NCI-H82 (cell line): ENCODE data around the gene RNF217.
"Not testable (repeated sequence)": the region's sequence is repeated elsewhere in the genome, so short reads cannot be mapped to it uniquely, and the experiment has no call there.

Experiments
- DNase-seq: peaks from one replicate; lab custom pipeline; 2025; lab: John Stamatoyannopoulos, UW

RNF217 gene

DNA sequence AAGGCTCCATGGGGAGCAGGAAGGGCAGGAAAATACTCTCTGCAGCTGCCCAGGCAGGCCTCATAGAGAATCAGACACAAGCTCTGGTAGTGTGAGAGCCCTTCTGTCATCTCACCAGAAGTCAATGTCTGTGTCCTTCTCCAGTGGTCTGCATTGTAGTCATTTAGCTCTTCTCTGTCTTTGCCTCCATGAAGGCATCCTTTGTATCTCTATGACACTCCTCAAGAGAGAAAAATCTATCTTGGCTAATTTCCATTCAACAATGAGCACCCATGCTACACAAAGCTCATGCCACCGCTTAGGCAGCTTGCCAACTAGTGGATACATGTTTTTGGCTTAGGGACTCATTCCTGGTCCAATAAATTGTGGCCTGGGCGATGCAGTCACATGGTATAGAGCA, 92.1 kb downstream of the RNF217 start:
- peak; percentile 21 for DNase-seq

GRCh38 chr6:125057392-125058246, 95.4 kb downstream of the RNF217 start:
- peak; percentile 96 for DNase-seq

GRCh38 chr6:125058546-125058945, 96.3 kb downstream of the RNF217 start:
- DNase-seq, result peak; percentile 51

- no peak for DNase-seq
Observed at GRCh38 chr6:125063307-125063706, 101.1 kb downstream of the RNF217 start.

DNA sequence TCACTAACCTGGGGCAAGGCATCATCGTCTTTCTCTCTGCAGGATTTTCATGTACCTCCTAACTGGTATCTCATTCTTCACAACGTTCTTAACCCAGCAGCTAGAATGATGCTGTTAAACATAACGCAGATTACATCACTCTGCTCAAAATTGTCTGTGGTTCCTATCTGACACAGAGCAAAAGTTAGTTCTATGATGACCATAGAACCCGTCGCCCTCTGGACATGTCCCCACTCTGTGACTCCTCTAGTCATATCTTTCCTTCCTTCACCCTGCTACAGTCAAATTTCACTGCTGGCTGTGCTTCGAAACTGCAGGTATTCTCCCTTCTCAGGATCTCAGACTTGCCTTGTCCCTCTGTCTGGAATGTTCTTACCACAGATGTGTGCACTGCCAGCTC, 103.9 kb downstream of the RNF217 start:
- no peak for DNase-seq

GRCh38 chr6:125066964-125067363, 104.7 kb downstream of the RNF217 start:
- no peak for DNase-seq

DNA sequence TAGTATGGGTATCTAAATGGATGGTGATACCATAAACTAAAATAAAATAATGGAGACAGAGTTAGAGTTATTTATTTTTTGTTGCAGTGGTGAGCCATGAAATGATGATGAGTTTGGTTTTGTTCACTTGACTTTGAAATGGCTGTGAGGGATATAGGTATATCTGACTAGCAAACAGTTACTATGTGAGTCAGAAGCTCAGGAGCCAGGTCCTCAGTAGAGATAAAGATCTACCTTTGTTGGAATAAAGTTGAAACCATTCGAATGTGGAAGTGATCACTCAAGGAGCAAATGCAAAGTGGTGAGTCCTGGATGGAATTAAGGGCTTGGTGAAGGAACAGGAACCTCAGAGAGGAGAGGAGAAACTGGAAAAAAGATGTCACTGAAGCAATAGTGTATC, 105.3 kb downstream of the RNF217 start:
- no peak for DNase-seq

DNA sequence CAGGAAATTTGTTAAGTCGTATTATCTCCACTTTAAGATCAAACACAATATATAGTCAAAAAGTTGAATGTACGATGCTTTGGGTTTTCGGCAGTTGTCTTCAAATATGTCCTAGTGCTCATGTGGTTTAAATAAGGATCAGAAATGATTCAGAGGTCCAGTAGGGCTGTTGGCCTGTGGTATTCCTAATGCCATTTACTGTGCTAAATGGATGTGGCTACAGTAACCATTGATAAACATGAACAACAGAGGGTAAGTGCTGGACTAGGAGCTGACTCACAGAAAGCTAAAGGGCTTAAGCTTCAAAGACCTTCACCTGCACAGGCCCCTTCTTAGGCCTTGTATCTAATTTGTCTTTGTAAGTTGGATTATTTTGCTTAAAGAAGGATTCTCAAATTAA, 110.8 kb downstream of the RNF217 start:
- peak; percentile 96 for DNase-seq

GRCh38 chr6:125074120-125074519, 111.9 kb downstream of the RNF217 start:
- DNase-seq, result no peak

GRCh38 chr6:125075073-125075472, 112.8 kb downstream of the RNF217 start:
- not testable (repeated sequence) for DNase-seq

- no peak for DNase-seq
Observed at GRCh38 chr6:125075741-125076481, 113.7 kb downstream of the RNF217 start.

DNA sequence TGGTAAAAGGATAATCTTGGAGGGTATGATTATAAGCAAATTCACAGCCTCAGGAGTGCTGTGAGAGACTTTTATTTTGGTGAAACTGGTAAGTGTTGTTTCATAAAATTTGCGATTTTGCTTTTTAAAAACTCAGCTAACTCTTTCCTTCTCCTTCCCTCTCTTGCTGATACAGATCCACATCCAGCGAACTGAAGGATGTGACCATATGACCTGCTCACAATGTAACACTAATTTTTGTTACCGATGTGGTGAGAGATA, 114.2 kb downstream of the RNF217 start:
- no peak for DNase-seq

DNA sequence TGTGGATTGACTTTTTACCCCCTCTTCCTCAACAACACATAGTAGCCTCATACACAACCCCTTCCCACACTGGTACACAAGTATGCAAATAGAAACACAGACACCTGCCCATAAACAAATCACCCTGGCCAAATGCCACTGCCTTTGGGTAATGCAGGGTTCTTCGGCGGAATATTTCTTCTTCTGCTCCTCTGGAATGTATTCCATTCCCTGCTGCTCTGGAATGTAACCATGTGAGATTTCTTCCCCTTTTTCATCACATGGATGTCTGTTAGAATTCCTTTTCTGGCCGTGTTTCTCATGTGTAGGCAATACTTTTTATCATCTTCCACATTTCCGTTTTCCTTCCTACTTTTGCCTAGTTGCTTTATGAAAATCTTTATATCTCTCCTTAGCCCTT, 115.2 kb downstream of the RNF217 start:
- no peak for DNase-seq

GRCh38 chr6:125078602-125079321, 116.5 kb downstream of the RNF217 start:
- DNase-seq, result peak; percentile 96

DNA sequence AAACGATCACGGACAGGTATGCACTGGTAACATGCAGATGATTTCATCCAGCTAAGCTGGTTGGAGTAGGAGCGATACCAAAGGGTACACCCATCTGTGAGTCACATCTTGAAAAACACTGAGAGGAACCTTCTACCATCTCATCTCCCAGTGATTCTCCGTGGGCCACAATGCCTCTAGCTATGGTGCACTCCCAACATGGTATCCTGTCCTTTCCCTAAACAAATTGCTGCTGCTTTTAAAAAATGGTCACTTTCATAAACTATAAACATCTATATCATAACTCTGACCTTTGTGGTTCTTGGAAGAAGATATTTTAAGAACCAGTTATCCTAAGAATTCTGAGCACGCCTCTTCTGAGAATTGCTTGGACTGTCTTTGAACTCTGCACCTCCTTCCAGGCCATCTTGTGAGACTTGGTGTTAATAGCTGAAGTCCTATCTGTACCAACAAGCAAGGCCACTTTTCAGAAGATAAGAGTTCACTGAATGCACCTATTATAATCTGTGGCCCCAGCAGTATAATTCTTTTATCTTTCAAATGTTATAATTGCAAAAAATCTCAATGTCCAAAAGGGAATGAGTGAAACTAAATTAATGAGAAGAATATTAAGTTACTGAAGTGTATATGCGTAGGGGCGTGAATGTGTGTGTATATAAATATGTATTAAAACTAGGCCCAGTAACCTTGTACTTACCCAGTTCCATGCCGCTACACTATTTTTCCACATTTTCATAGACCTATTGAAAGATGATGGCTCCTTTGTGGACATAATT, 120.9 kb downstream of the RNF217 start:
- DNase-seq, result no peak

GRCh38 chr6:125083684-125083990, 121.4 kb downstream of the RNF217 start:
- no peak for DNase-seq

DNA sequence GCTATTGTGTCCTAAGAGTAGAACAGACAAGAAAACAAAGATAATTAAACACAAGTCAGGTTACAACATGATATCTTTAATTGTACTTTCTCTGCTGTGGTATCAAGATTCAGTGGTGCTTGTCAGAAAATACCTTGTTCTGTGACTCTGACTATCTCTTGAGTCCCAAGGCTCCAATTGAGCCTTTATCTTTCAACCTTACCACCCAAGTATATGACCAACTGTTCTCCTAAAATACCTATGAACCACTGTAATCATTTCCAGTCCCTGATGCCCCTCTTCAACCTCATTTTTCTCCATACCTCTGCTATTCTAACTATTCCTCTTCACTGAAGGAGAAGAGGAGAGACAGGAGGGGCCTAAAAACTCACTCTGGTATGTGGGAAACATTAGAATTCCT, 124.5 kb downstream of the RNF217 start:
- DNase-seq, result no peak

GRCh38 chr6:125088963-125089362, 126.7 kb downstream of the RNF217 start:
- no peak for DNase-seq

DNA sequence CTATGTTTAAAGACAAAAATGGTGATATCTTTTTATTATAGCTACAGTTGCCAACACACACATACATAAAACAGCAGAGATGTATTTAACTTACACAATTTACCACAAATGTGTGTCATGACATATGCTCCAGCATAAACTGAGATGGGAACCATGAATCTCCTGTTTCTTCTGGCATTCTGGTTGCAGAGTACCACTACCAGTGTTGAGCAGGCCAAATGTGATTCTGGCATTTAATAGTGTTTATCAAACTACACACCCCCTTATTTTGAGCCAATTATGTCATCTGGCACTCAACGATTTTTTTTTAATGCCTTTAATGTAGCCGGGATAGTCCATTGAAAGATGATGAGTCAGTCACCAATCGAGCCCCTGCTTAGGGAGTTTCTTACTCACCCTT, 132.3 kb downstream of the RNF217 start:
- DNase-seq, result peak; percentile 57

GRCh38 chr6:125095580-125096301, 133.5 kb downstream of the RNF217 start:
- DNase-seq, result peak; percentile 55

DNA sequence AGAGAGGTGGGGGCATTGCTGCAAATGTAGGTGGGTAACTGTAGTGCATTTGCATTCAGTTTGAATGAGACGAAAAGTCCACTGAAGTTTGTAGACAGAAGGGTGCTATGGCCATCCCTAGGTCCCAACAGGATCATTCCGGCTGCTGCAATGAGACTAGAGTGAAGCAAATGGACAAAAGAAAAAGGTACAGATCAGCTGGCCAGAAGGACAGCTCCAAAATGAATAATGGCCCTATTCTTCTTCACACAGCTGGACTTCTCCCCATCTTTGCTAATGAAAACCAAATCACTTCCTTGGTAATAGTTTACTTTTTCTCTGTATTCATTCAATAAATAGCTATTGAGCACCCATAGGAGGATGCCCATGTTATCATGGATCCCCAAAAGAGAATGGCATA, 134.9 kb downstream of the RNF217 start:
- DNase-seq, result no peak

GRCh38 chr6:125098253-125098652, 136.0 kb downstream of the RNF217 start:
- no peak for DNase-seq
